PC-3 (cell line): ENCODE results near the gene TMEM213. TPM values are rescaled to one million over a fixed set of nuclear protein-coding genes. Genes with fewer than 3 reads are reported as not detected.

Experiments
- ATAC-seq: fragments of 200-7000 bp; cut with Tn5 transposase; 2 replicates; pipeline ENCODE4 v1.9.1; 2020; ENCODE audit warnings: mild to moderate bottlenecking, moderate library complexity
- BruUV-seq: library from RNA; stranded (reverse); fragments of 400-500 nt; replicated peaks from 2 replicates; lab custom pipeline; 2021; lab: Mats Ljungman, UMichigan
- CTCF ChIA-PET: fragments of 300-600 bp; sonication (Branson Sonifier 250); formaldehyde crosslinking; loops from one replicate; lab custom pipeline; 2022; ENCODE audit warnings: antibody characterized with exemption; lab: Charles Lee
- POLR2A ChIA-PET: fragments of 300-600 bp; sonication (Branson Sonifier 250); formaldehyde crosslinking; loops from one replicate; lab custom pipeline; 2022; ENCODE audit warnings: antibody characterized with exemption; ENCODE audit not compliant: unreplicated experiment; lab: Charles Lee
- DNase-seq: peaks from one replicate; pipeline ENCODE4 v3.0.0-alpha.2; 2015
- H2AFZ ChIP-seq: fragments of 300-600 bp; sonication (generic); 2 replicates; pipeline ENCODE4 v1.6.0; 2016; ENCODE audit warnings: antibody characterized with exemption, low read length
- H3F3A ChIP-seq: fragments of 300-600 bp; sonication (generic); one replicate; pipeline ENCODE4 v1.6.0; 2017; ENCODE audit warnings: antibody characterized with exemption, low read length, control low read depth, mild to moderate bottlenecking; ENCODE audit not compliant: unreplicated experiment
- H3K27ac ChIP-seq: fragments of 300-600 bp; sonication (generic); 2 replicates; pipeline ENCODE4 v1.5.1; 2016; ENCODE audit warnings: mild to moderate bottlenecking, low read length
- H3K27me3 ChIP-seq: fragments of 300-600 bp; sonication (generic); 2 replicates; pipeline ENCODE4 v1.6.1; 2016; ENCODE audit warnings: low read length, mixed read lengths
- H3K36me3 ChIP-seq: fragments of 300-600 bp; sonication (generic); 2 replicates; pipeline ENCODE4 v1.6.1; 2016; ENCODE audit warnings: low read depth, mixed run types, low read length, mixed read lengths
- H3K4me1 ChIP-seq: fragments of 300-600 bp; sonication (generic); 2 replicates; pipeline ENCODE4 v1.5.1; 2016; ENCODE audit warnings: low read length; ENCODE audit not compliant: insufficient read depth
- H3K4me2 ChIP-seq: fragments of 300-600 bp; sonication (generic); 2 replicates; pipeline ENCODE4 v1.6.0; 2016; ENCODE audit warnings: low read length
- H3K4me3 ChIP-seq: fragments of 300-600 bp; sonication (generic); 2 replicates; pipeline ENCODE4 v1.5.1; 2016; ENCODE audit warnings: mild to moderate bottlenecking, low read length, mixed read lengths
- H3K79me2 ChIP-seq: fragments of 300-600 bp; sonication (generic); 2 replicates; pipeline ENCODE4 v1.6.1; 2017; ENCODE audit warnings: low read length, mixed read lengths
- H3K9ac ChIP-seq: fragments of 300-600 bp; sonication (generic); 2 replicates; pipeline ENCODE4 v1.6.0; 2016; ENCODE audit warnings: mild to moderate bottlenecking, low read length
- H3K9me2 ChIP-seq: fragments of 300-600 bp; sonication (generic); replicated peaks from 2 replicates; pipeline ENCODE4 v1.6.1; 2016; ENCODE audit warnings: mixed run types, low read length, mixed read lengths
- H3K9me3 ChIP-seq: fragments of 300-600 bp; sonication (generic); 2 replicates; pipeline ENCODE4 v1.6.1; 2016; ENCODE audit warnings: low read length, mixed read lengths
- H4K20me1 ChIP-seq: fragments of 300-600 bp; sonication (generic); 2 replicates; pipeline ENCODE4 v1.6.1; 2016; ENCODE audit warnings: low read length, mixed read lengths
- EZH2 ChIP-seq: fragments of 300-600 bp; sonication (generic); IDR thresholded peaks from one replicate; pipeline ENCODE4 v1.6.1; 2017; ENCODE audit warnings: antibody characterized with exemption, mild to moderate bottlenecking, low read length; ENCODE audit not compliant: unreplicated experiment
- EZH2phosphoT487 ChIP-seq: fragments of 300-600 bp; sonication (generic); IDR thresholded peaks from 2 replicates; pipeline ENCODE4 v1.6.1; 2018; ENCODE audit warnings: mild to moderate bottlenecking, antibody characterized with exemption, low read length, borderline replicate concordance
- intact Hi-C: fragments of 100-400 bp; cut with micrococcal nuclease; formaldehyde crosslinking; loops from 2 replicates; pipeline ENCODE4 v1.9.0; 2023
- total RNA-seq: library from RNA; depleted of rRNA; stranded (reverse); fragments of >200 nt; gene quantifications from 2 replicates; pipeline ENCODE4 v1.2.3, GENCODE V29; 2014
- TF ChIP-seq, protein P1 (sequence below): fragments of 300-600 bp; sonication (generic); conservative IDR thresholded peaks from 2 replicates; pipeline ENCODE4 v1.5.1; 2017; ENCODE audit warnings: antibody characterized with exemption, low read depth, mild to moderate bottlenecking, low read length

Gene TMEM213
- total RNA-seq, 1 experiment from 2014 or later = not detected

- H3K9ac ChIP-seq = no peak overlapping the region
- ChIA-PET POLR2A (no interaction called here), CTCF (no interaction called here)
- H3K27ac ChIP-seq = no peak overlapping the region
- DNase-seq (no peak), ATAC-seq (peak; percentile 5; the same call in 1 of the 2 replicates)
- TF ChIP-seq, protein P1, sequence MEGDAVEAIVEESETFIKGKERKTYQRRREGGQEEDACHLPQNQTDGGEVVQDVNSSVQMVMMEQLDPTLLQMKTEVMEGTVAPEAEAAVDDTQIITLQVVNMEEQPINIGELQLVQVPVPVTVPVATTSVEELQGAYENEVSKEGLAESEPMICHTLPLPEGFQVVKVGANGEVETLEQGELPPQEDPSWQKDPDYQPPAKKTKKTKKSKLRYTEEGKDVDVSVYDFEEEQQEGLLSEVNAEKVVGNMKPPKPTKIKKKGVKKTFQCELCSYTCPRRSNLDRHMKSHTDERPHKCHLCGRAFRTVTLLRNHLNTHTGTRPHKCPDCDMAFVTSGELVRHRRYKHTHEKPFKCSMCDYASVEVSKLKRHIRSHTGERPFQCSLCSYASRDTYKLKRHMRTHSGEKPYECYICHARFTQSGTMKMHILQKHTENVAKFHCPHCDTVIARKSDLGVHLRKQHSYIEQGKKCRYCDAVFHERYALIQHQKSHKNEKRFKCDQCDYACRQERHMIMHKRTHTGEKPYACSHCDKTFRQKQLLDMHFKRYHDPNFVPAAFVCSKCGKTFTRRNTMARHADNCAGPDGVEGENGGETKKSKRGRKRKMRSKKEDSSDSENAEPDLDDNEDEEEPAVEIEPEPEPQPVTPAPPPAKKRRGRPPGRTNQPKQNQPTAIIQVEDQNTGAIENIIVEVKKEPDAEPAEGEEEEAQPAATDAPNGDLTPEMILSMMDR = no peak
- TF ChIP-seq EZH2 (no peak), EZH2phosphoT487 (no peak)
- intact Hi-C loops = no loop called here
- H3K27me3 ChIP-seq = no peaks in the 10 kb centered on the region
- H3K4me2 ChIP-seq = no peak overlapping the region
- no peaks in the 10 kb centered on the region for H3K9me3 ChIP-seq
- no peak overlapping the region for H2AFZ ChIP-seq
- no peaks in the 10 kb centered on the region for H4K20me1 ChIP-seq
- H3K9me2 ChIP-seq = no peaks in the 10 kb centered on the region
- H3K4me1 ChIP-seq = peaks cover 36% of the 10 kb centered on the region
- no TSS peak for BruUV-seq
- H3F3A ChIP-seq = no peaks in the 10 kb centered on the region
- peaks cover 12% of the 10 kb centered on the region; the same call in 1 of the 2 replicates for H3K36me3 ChIP-seq
- no peaks in the 10 kb centered on the region for H3K79me2 ChIP-seq
- H3K4me3 ChIP-seq = no peak overlapping the region
Observed at GRCh38 chr7:138878856-138879255, 81.1 kb downstream of the TMEM213 start.

- CTCF ChIA-PET = no interaction called here
- POLR2A ChIA-PET = no interaction called here
- no peaks in the 10 kb centered on the region for H3K9me2 ChIP-seq
- H3K36me3 ChIP-seq = peaks cover 12% of the 10 kb centered on the region; the same call in 1 of the 2 replicates
- no peaks in the 10 kb centered on the region for H3F3A ChIP-seq
- DNase-seq = no peak
- H3K27ac ChIP-seq = no peak overlapping the region
- H2AFZ ChIP-seq = no peak overlapping the region
- no peaks in the 10 kb centered on the region for H3K79me2 ChIP-seq
- H3K4me3 ChIP-seq = no peak overlapping the region
- no peaks in the 10 kb centered on the region for H3K9me3 ChIP-seq
- no peak overlapping the region for H3K9ac ChIP-seq
- H3K4me2 ChIP-seq = no peak overlapping the region
- ATAC-seq = no peak
- no peaks in the 10 kb centered on the region for H3K27me3 ChIP-seq
- TF ChIP-seq EZH2phosphoT487 = no peak
- no peak for TF ChIP-seq EZH2
- TF ChIP-seq, protein P1 = no peak
- peaks cover 35% of the 10 kb centered on the region for H3K4me1 ChIP-seq
- BruUV-seq = no TSS peak
- no peaks in the 10 kb centered on the region for H4K20me1 ChIP-seq
- intact Hi-C loops = no loop called here
Observed at GRCh38 chr7:138879356-138879755, 81.6 kb downstream of the TMEM213 start.

GRCh38 chr7:138880881-138881578 is 83.2 kb downstream of the TMEM213 start:
- CTCF ChIA-PET = no interaction called here
- no peaks in the 10 kb centered on the region for H3K9me3 ChIP-seq

More at GRCh38 chr7:138880881-138881578, 83.2 kb downstream of the TMEM213 start:
- Histone ChIP-seq H3F3A (no peaks in the 10 kb centered on the region), H3K27me3 (no peaks in the 10 kb centered on the region), H3K4me2 (no peak overlapping the region), H3K9me2 (no peaks in the 10 kb centered on the region), H3K9ac (no peak overlapping the region), H3K27ac (peak overlapping the region; percentile 7; the same call in 1 of the 2 replicates), H3K4me3 (no peak overlapping the region), H3K79me2 (no peaks in the 10 kb centered on the region), H3K36me3 (peaks cover 12% of the 10 kb centered on the region; the same call in 1 of the 2 replicates), H4K20me1 (no peaks in the 10 kb centered on the region), H2AFZ (no peak overlapping the region), H3K4me1 (peaks cover 22% of the 10 kb centered on the region)
- TF ChIP-seq EZH2 = no peak
- no peak for DNase-seq
- intact Hi-C loops = no loop called here
- no TSS peak for BruUV-seq
- POLR2A ChIA-PET = no interaction called here
- no peak for ATAC-seq
